SKM-1 treated with dmso at 0.1 percent for 144 hours (cell line): ENCODE data around the gene TRABD.

ENCODE experiments used
- DNase-seq: peaks from one replicate; lab custom pipeline; 2025; ENCODE audit not compliant: unreplicated experiment; lab: John Stamatoyannopoulos, UW

TRABD gene

DNA sequence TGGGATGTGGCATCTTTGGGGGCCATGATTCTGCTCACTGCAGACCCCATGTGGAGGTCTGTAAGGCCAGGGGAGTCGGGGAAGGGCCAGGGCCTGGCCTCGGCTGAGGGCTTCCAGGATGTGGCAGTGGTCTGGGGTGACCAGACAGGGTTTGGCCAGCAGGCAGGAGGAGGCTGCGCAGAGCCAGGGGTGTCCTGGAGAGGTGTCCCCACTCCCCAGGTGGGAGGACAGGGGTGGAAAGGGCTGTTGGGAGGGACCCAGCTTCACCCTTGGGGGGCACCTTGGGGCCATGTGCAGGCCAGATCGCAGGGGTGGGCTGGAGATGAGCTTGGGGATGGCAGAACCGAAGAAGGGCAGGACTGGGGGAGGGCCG lies 11.7 kb upstream of the TRABD start:
- DNase-seq, result no peak

DNA sequence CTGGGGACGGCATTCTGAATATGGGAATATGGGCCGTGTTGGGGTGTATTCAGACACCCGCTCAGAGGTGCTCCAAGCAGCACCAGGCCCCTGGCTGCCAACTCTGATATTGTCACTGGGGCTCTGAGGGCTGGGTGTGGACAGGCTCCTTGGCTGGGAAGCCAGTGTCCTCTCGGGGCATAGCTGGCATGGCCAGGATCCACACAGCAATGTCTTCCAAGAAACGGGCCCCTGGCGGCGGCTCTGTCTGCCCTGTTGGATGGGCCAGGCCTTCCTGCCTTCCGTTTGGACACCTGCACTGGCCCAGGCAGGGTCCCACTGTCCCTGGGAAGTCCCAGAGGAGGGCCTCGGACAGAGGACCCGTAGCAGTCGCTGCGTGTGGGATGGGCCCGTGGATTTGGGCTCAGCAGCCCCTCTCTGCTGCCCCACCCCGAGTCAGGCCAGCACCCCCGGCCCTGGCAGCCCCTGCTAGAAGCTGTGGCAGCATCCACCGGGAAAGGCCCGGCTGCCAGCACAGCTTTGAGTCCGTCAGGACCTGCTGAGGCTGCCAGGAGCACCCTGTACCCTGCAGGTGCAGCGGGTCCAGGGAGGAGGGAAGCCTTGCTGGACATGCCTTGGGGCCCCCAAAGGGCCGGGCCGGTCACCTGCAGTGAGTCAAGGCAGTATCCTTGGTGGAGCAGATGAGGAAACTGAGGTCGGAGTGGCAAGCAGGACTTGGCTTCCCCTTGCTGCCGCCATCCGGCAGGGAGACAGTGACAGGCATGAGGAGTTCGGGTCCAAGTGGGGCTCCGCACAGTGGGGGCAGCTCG lies 11.1 kb upstream of the TRABD start:
- DNase-seq, result no peak

DNA sequence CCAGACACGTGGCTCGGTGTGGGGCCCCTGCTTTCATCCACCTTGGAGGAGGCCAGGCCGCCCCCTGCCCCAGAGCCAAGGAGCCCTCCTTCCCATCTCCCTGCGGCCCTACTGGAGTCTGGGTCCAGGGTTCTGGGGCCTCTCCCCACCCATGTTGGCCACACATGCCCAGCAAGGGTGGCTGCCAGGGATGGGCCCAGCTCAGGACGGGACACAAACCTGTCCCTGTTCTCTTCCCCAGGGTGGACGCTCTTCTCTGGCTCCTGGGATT lies 10.6 kb upstream of the TRABD start:
- no peak for DNase-seq

DNA sequence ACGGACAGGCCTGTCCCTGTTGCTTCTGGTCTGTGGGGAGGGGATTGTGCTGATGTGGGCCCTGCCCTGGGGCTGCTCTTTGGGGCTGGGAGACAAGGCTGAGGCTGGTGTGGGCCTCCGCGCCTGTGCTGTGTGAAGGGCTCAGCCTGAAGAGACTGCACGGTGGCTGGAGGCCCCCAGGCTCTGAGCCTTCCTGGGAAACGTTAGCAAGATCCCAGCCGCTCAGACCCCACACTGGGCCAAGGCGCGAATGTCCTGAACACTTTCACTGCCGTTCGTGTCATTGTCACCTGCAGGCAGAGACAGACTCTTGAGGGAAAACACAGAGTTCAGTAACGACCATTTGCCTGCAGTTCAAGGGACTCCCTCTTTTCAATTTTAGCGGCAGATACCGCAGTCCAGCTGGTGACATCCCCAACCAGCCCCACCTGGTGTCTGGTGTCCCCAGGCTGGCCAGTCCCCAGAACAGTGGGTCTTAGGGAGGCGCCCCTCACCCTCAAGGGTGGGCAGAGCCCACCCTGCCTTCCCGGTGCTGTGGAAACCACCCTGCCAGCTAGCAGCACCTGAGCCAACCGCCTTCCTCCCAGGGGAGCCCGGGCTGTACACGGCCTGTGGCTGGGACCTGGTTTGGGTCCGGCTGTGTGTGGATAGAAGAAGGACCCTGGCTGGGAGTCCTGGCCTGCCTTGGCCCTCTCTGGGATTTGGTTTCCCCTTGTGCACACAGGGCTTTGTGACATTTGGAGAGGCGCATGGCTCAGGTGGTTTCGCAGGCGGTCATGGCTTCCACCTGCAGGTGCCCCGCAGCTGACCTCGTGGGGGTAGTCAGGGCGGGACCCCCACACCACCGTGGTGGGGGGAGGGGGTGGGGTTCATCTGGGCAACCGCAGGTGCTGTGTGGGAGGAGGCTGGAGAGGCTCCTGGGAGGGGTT lies 9.5 kb upstream of the TRABD start:
- no peak for DNase-seq

DNA sequence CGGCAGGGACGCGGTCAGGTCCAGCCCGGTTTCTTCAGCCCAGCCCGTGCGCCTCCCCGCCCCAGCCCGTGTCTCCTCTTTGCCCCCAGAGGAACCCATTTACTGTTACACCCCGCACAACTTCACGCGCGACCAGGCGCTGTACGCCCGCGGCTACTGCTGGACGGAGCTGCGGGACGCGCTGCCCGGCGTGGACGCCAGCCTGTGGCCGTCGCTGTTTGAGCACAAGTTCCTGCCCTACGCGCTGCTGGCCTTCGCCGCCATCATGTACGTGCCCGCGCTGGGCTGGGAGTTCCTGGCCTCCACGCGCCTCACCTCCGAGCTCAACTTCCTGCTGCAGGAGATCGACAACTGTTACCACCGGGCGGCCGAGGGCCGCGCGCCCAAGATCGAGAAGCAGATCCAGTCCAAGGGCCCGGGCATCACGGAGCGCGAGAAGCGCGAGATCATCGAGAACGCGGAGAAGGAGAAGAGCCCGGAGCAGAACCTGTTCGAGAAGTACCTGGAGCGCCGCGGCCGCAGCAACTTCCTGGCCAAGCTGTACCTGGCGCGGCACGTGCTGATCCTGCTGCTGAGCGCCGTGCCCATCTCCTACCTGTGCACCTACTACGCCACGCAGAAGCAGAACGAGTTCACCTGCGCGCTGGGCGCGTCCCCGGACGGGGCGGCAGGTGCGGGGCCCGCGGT lies 8.7 kb upstream of the TRABD start:
- no peak for DNase-seq

DNA sequence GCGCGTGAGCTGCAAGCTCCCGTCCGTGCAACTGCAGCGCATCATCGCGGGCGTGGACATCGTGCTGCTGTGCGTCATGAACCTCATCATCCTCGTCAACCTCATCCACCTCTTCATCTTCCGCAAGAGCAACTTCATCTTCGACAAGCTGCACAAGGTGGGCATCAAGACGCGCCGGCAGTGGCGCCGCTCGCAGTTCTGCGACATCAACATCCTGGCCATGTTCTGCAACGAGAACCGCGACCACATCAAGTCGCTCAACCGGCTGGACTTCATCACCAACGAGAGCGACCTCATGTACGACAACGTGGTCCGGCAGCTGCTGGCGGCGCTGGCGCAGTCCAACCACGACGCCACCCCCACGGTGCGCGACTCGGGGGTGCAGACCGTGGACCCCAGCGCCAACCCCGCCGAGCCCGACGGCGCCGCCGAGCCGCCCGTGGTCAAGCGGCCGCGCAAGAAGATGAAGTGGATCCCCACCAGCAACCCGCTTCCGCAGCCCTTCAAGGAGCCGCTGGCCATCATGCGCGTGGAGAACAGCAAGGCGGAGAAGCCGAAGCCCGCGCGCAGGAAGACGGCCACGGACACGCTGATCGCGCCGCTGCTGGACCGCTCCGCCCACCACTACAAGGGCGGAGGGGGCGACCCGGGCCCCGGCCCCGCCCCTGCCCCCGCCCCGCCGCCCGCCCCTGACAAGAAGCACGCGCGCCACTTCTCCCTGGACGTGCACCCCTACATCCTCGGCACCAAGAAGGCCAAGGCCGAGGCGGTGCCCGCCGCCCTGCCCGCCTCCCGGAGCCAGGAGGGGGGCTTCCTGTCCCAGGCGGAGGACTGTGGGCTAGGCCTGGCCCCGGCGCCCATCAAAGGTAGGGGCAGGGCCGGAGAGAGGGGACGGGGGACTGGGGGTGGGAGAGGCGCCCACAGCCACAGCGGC lies 7.9 kb upstream of the TRABD start:
- no peak for DNase-seq

DNA sequence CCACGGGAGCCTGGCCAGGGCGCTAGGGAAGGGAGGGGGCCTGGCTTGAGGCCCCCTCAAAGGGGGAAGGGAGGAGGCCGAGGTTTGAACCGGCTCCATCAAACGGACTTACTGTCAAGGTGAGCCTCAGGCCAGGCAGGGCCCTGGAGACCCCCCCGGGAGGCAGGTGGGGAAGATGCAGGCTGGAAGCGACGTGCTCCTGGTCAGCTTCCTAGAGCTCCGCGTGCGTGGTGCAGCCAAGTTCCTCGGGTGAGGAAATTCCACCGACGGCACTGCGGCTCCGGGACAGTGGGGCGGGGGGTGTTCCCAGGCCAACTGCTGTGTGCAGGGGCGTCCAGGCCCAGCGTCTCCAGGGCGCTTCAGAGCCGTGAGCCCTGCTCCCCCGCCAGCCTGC lies 7.2 kb upstream of the TRABD start:
- no peak for DNase-seq

DNA sequence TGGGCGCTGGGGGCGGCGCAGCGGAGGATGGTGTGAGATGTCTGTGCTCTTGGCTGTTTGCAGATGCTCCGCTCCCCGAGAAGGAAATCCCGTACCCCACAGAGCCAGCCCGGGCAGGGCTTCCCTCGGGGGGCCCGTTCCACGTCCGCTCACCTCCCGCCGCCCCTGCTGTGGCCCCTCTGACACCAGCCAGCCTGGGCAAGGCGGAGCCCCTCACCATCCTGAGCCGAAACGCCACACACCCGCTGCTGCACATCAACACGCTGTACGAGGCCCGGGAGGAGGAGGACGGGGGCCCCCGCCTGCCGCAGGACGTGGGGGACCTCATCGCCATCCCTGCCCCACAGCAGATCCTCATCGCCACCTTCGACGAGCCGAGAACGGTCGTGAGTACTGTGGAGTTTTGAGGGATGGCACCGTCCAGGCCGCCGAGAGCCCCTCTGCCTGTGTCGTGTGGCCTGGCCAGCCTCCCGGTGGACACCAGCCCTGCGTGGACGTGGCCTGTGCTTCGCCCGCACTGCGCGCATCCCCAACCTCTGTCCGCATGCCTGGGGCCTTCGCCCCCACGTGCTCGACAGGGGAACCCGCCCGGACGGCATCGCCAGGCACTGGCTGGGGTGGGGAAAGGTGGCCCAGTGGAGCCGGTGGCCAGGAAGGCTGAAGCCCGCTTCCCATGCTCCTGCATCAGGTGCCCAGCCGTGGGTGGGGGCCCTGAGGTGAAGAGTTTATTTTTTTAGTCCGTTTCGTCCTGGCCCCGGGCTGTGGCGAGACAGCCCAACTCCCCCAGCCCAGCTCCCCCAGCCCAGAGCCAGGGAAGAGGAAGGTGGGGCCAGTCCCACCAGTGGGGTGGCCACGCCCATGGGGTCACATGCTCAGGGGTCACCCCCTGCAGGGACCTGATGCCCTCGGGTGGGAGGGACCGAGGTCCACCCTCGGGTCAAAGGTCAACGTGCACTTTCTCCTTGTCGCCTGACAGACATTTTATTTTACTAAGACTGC lies 6.5 kb upstream of the TRABD start:
- DNase-seq, result no peak

DNA sequence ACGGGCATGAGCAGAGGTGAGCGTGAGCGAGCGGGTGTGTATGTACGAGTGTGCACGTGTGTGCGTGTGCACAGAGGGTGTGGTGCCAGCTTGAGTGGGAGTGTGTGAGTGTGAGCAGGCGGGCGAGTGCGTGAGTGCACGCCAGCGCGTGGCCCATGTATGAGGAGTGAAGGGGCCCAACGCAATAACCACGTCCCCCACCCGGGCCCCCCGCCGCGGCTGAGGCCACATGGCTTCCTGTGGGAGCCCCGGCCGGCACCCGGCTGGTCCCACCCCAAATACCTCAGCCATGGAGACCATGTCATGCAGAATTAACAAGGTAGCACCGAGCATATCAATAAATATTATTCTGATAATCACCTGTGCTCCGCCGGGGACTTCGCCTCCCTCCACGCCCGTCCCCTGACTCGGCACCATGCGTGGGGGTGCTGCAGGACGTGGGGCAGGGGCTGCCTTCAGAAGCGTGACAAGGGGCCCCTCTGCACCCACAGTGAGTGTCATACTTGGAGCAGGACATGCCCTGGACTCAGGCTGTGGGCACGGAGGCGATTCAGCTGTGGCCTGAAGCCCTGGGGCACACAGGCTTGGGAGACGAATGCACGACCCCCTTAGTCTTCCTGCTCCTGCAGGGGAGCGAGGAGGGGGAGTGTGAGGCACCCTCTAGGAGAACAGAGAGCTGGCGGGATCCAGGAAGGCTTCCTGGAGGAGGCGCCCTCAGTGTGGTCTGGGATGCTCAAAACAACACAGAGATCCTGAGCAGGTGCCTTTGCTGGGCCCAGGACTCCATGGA lies 5.6 kb upstream of the TRABD start:
- DNase-seq, result no peak

DNA sequence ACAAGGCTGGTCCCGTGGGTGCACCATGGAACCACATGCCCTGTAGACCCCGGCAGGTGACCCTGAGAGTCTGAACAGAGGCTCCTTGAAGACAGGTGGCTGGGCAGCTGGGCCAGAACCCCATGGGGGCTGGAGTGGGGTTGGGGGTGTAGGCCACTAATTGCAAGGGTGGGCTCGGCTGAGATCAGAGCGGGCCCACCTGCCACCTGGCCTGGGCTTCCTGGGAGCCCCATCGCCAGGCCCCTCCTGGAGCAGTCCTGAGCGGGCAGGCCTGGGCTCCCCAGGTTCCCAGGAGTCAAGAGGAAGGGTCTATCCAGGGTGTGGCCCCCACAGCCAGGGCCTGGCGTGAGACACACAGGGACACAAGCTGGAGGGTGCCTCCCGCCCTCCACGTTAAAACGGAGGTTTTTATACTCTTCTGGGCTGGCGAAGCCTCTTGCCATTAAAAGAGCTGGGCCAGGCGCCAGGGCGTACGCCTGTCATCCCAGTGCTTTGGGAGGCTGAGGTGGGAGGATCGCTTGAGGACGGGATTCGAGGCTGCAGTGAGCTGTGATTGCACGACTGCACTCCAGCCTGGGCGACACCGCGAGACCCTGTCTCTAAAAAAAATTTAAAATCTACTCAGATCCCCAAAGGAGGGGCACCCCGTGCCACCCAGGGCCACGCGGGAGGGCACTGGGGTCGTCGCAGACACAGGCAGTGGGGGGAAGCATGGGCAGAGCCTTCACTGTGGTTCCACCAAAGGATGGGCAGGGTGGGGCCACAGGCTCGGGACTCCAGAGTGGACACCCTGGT lies 4.8 kb upstream of the TRABD start:
- no peak for DNase-seq

DNA sequence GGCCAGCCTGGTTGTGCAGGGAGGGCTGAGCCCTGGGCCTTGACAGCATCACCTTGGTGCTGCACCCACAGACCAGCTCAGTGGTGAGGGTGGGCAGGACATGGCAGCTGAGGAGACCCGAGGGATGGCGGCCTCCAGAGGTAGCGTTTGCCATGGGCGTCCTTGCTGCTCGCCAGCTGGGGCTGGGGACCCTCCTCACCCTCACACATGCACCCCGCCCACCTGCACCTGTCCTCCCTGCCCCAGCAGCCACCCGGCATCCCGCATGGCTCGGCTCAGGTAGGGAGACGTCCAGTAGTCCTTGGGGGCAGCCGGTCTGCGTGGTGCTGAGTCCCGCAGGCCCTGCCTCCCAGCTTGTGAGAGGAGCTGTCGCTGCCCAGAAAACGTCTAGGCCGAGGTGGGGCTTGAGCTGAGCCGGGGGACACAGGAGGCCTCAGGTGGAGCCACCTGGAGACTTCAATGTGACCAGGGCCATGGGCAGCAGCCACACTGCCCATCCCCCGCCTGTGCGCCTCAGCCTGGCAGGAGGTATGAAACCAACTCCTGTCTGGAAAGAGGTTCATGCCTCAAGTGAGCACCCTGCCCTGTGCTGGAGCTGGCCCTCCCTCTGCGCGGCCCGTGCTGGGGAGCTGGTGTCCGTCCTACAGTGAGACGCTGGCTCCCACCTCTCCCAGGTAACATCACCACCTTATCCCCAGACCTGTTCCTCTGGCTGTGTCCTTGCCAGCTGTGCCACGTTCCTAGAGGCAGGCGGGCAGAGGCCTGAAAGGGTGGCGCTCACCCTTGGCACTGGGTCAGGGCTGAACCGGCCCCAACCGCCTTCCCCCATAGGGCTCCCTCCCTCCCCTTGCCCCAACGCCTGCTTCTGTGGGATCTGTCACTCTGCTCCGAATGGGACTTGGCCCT lies 3.3 kb upstream of the TRABD start:
- DNase-seq, result no peak

DNA sequence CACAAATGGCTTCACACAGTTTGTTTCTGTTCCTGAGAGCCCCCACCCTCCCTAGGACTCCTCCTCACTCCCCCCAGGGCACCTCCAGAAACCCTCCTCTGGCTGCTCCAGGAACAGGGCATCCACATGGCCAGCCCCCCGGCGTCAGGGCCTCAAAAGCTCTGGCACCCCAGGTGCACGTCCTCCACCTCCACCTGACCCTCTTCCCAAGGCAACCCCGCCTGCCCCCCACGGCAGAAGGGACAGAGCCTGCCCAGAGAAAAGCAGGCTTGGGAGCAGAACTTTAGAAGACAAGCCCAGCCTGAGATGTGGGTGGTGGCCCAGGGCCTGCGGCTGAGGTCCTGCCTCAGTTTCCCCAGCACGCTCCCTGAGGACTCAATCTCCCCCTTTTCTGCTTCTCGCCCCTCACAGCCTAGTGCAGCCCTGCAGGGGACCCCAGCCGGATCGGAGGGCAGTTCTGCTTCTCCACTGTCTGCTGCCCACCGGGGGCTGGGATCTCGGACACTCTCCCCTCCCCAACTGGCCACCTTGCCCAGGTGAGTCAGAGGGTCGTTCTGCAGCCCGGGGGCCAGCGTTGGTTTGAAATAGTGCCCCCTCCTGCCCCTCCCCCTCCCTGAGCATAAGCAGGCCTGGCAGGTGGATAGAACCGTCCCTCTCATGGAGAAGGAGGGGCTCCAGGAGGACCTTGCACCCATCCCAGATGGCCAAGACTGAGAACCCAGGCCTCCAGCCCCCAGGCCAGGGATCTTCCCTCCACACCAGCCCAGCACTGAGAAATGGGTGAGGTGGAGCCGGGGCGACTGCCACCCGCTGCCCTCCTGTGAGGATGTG lies 2.4 kb upstream of the TRABD start:
- DNase-seq, result no peak

DNA sequence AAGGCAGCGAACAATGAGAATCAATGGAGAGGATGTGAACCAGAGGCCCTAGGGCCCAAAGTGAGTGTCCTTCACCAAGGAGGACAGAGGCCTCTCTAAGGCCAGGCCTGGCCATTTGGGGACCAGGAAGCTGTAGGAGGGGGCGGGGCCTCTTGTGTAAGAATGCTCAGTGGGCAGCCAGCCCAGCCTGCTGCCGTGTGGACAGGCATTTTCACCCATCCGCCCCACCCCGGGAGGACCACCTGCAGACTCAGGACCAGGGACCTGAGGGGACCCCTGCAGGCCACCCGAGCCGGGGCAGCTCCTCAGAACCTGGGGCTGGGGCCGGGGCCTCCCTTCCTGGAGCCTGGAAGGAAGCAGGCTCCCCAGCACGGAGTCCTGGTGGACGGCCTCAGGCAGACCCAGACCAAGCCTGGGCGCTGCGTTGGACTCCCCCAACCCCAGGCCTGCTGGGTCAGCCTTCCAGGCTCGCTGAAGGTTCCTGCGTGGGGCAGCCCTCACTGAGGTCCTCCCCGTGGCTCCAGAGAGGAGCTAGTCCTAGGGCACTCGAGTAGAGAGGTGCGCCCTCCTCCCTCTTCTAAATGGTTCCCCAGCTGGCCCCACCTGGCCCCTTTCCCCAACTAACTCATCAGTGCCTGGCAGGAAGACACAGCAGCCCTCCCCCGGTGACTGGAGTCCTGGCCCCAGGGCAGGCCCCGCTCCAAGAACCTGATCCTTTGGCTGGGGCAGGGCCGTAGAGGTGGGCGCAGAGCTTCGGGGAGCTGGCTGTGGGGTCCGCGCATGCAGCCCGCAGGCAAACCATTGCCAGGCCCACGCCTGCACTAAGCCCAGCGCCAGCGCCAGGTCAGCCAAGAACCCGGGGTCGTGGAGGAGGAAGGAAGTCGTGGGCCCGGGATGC lies 1.5 kb upstream of the TRABD start:
- no peak for DNase-seq

DNA sequence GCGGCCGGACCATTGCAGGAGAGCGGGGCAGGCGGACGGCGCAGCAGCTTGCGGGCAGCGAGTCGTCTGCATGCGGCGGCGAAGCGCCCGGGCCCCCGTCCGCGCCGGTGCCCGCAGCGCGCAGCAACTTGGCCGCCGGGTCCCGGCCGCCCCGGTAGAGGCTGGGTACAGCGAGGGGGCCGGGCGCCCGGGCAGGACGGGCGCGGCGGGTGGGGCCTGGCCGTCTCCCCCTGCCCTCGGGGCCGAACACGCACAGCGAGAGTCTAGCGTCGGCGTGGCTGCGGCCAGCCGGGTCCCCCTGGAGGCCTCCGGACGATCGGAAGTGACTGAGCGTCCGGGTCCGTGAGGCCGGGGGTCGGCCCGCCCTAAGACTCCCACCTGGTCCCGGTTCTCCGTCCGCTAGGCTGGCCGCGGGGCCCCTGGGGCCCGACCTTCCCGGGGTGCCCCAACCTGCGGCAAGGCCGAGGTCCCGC lies 775 bp upstream of the TRABD start:
- DNase-seq, result no peak

DNA sequence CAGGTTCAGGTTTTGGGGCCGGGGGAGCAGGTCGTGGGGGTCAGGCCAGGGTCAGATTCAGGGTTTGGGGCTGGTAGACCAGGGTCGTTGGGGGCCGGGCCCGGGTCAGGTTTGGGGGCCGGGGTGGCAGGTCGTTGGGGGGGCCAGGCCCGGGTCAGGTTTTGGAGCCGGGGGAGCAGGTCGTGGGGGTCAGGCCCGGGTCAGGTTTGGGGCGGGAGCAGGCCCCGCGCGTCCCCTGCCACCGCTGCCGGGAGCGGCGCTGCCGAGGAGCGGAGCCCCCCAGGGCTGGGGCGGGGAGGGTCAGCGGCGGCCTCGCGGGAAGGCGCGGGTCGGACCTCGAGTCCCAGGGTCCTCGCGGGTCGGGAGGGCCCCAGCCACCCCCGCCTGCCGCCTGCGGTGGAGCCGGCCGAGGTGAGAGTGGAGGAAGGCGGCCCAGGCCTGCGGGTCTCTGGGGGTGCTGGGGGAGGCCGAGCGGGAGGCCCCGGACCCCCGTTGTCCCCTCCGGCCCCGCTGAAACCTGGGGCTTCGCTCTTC lies 535 bp downstream of the TRABD start:
- no peak for DNase-seq
